Anterior cingulate cortex (tissue), 58 donors: ENCODE data around the gene LHX5.

Experiments
- DNase-seq, 58 donors: peaks; one replicate each; lab custom pipeline; 2025; lab: John Stamatoyannopoulos, UW

The LHX5 gene

GRCh38 chr12:113478351-113479011, 6.8 kb upstream of the LHX5 start:
- no peak for DNase-seq

GRCh38 chr12:113477842-113478215, 6.2 kb upstream of the LHX5 start:
- no peak for DNase-seq

- no peak for DNase-seq
These were observed 5.6 kb upstream of the LHX5 start for GRCh38 chr12:113477171-113477841.

GRCh38 chr12:113476176-113476986, 4.7 kb upstream of the LHX5 start:
- no peak for DNase-seq

- DNase-seq, result no peak
These were observed 3.9 kb upstream of the LHX5 start for GRCh38 chr12:113475451-113476175.

- DNase-seq, result no peak
These were observed 3.2 kb upstream of the LHX5 start for GRCh38 chr12:113474635-113475436.

- no peak for DNase-seq
These were observed 2.3 kb upstream of the LHX5 start for GRCh38 chr12:113473942-113474341.

GRCh38 chr12:113473400-113473799, 1.7 kb upstream of the LHX5 start:
- DNase-seq, result no peak

- DNase-seq, result no peak
These were observed 785 bp upstream of the LHX5 start for GRCh38 chr12:113472191-113473121.

GRCh38 chr12:113470871-113471618, 626 bp downstream of the LHX5 start:
- DNase-seq, result no peak

- no peak for DNase-seq
These were observed 1.5 kb downstream of the LHX5 start for GRCh38 chr12:113469949-113470743.

GRCh38 chr12:113469224-113469948, 2.3 kb downstream of the LHX5 start:
- no peak for DNase-seq

GRCh38 chr12:113468365-113469223, 3.1 kb downstream of the LHX5 start:
- DNase-seq, result no peak

- no peak for DNase-seq
These were observed 3.9 kb downstream of the LHX5 start for GRCh38 chr12:113467502-113468364.

GRCh38 chr12:113467142-113467501, 4.5 kb downstream of the LHX5 start:
- no peak for DNase-seq
